Tibial nerve (tissue), 4 donors: ENCODE measurements around the gene TAGLN2. TPM values are rescaled to one million over a fixed set of nuclear protein-coding genes. Genes with fewer than 3 reads are reported as not detected.

ENCODE experiments used
- DNase-seq, 2 donors: peaks; one replicate each; pipeline ENCODE4 v3.0.0-alpha.2; 2019; ENCODE audit warnings: low spot score in 2 of 2
- H3K27ac ChIP-seq, 4 donors: fragments of 200-600 bp; sonication (generic) in 3 of 4; one replicate each; pipeline ENCODE4 v1.5.1; 2017 to 2019; ENCODE audit warnings: mild to moderate bottlenecking in 1 of 4
- H3K27me3 ChIP-seq, 2 donors: fragments of 200-600 bp; sonication (generic) in 1 of 2; one replicate each; pipeline versions ENCODE4 v1.5.1 to v1.6.0; 2017 to 2019
- H3K36me3 ChIP-seq, 3 donors: fragments of 200-600 bp; sonication (generic); one replicate each; pipeline ENCODE4 v1.5.1; 2018 to 2019
- H3K4me1 ChIP-seq, 4 donors: fragments of 200-600 bp; sonication (generic) in 3 of 4; one replicate each; pipeline ENCODE4 v1.5.1; 2017 to 2019
- H3K4me3 ChIP-seq, 4 donors: fragments of 200-600 bp; sonication (generic) in 3 of 4; one replicate each; pipeline ENCODE4 v1.5.1; 2017 to 2019; ENCODE audit warnings: mild to moderate bottlenecking in 1 of 4, moderate library complexity in 1 of 4
- H3K9me3 ChIP-seq, 4 donors: fragments of 200-600 bp; sonication (generic) in 3 of 4; one replicate each; pipeline ENCODE4 v1.5.1; 2017 to 2019
- EP300 ChIP-seq, 2 donors: sonication (generic); formaldehyde crosslinking; IDR thresholded peaks; one replicate each; pipeline ENCODE4 v1.6.1; 2017; ENCODE audit warnings: antibody characterized with exemption in 2 of 2, mild to moderate bottlenecking in 1 of 2
- POLR2A ChIP-seq, 2 donors: fragments of 450-650 bp; IDR thresholded peaks; one replicate each; pipeline ENCODE4 v1.6.1; 2017; ENCODE audit warnings: antibody characterized with exemption in 2 of 2, mild to moderate bottlenecking in 2 of 2, moderate library complexity in 2 of 2
- WGBS, 2 donors: methylation state at CpG; one replicate each; pipeline ENCODE4 v1.1.5; 2018; 5-methylcytosine and 5-hydroxymethylcytosine counted together
- total RNA-seq, 4 donors: library from RNA; depleted of rRNA; stranded (reverse); fragments of >200 nt; gene quantifications; one replicate each; pipeline ENCODE4 v1.1.0, GENCODE V29; 2016
- TF ChIP-seq, protein P1 (sequence below), 5 experiments: fragments of 200-600 bp in 3 of 5; fragments of 450-650 bp in 2 of 5; sonication (generic) in 3 of 5; IDR thresholded peaks; one replicate each; pipeline ENCODE4 v1.5.1; 2016 to 2019; ENCODE audit warnings: antibody characterized with exemption in 5 of 5, mild to moderate bottlenecking in 3 of 5, moderate library complexity in 2 of 5

TAGLN2 gene
- total RNA-seq, 4 donors from 2014 or later = 149 to 205 (median 168) TPM

DNA sequence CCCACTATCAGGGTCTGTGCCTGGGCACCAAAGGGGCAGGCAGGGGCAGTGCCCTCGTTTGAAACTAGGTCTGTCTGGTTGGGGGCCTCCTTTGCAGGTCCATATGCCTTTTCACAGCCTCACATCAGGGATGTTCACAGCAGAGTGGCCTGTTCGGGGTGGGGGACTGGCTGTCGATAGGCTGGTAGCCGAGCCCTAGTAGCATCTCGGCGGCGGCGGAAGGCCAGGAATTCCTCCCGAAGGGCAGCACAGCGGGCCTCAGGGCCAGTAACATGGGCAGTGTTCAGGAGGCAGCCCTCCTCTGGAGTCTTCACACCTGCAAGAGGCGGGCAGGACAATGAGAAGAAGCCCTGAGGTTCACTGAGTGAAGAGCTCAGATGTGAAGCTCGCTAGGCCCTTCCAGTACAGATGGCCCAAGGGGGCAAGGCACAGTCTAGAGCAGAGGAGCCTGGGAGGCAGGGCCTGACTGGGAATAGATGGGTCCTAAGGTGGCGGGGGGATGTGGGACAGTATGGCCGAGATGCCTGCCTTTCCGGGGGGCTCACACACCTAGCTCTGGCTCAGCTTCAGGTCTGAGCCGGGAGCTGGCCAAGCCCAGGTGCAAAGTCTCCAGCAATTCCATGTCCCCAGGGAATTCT lies 2.0 kb upstream of the TAGLN2 start:
- no peaks in the 10 kb centered on the region for H3K9me3 ChIP-seq
- TF ChIP-seq, protein P1, sequence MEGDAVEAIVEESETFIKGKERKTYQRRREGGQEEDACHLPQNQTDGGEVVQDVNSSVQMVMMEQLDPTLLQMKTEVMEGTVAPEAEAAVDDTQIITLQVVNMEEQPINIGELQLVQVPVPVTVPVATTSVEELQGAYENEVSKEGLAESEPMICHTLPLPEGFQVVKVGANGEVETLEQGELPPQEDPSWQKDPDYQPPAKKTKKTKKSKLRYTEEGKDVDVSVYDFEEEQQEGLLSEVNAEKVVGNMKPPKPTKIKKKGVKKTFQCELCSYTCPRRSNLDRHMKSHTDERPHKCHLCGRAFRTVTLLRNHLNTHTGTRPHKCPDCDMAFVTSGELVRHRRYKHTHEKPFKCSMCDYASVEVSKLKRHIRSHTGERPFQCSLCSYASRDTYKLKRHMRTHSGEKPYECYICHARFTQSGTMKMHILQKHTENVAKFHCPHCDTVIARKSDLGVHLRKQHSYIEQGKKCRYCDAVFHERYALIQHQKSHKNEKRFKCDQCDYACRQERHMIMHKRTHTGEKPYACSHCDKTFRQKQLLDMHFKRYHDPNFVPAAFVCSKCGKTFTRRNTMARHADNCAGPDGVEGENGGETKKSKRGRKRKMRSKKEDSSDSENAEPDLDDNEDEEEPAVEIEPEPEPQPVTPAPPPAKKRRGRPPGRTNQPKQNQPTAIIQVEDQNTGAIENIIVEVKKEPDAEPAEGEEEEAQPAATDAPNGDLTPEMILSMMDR (IDR thresholded peaks at IDR 0.05) = no peak
- no peak for TF ChIP-seq EP300 (IDR thresholded peaks at IDR 0.05)
- TF ChIP-seq POLR2A (IDR thresholded peaks at IDR 0.05) = no peak
- H3K27me3 ChIP-seq = no peaks in the 10 kb centered on the region
- 86 to 89% methylated on average over 14 to 16 of the region's 16 CpGs for WGBS, 2 donors
- H3K36me3 ChIP-seq = no peaks in the 10 kb centered on the region
- no peak overlapping the region for H3K4me3 ChIP-seq
- no peak for DNase-seq
- no peak overlapping the region for H3K27ac ChIP-seq
- peaks cover 0 to 26% (median 21%) of the 10 kb centered on the region in 4 donors for H3K4me1 ChIP-seq

DNA sequence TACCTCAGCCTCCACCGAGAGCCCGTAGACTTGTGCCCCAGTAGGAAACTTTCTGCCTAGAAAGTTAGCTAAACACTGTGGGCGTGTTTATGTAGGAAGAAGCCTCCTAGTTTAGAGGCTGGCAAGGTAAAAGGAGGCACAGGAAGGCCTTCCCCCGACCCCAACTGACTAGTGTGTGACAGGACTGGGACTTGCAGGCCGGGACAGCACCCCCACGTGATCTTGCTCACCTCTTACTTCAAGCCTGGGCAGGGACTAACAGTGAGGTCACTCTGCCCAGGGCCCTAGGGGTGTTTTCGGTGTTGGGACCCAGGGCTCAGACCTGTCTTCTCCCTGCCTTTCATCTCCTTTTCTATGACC lies 392 bp upstream of the TAGLN2 start:
- Histone ChIP-seq H3K4me3 (peak overlapping the region; percentile 73 to 99 (median 84)), H3K9me3 (no peaks in the 10 kb centered on the region), H3K27me3 (no peaks in the 10 kb centered on the region), H3K36me3 (peaks cover 0 to 2% (median 0%) of the 10 kb centered on the region in 3 donors), H3K4me1 (peaks cover 0 to 37% (median 31%) of the 10 kb centered on the region in 4 donors), H3K27ac (peak overlapping the region; percentile 86 to 98 (median 97))
- no peak for DNase-seq
- no peak for TF ChIP-seq EP300 (IDR thresholded peaks at IDR 0.05)
- no peak for TF ChIP-seq POLR2A (IDR thresholded peaks at IDR 0.05)
- TF ChIP-seq, protein P1 (IDR thresholded peaks at IDR 0.05) = no peak
- 6% methylated on average over 7 of the region's 7 CpGs for WGBS, 2 donors

DNA sequence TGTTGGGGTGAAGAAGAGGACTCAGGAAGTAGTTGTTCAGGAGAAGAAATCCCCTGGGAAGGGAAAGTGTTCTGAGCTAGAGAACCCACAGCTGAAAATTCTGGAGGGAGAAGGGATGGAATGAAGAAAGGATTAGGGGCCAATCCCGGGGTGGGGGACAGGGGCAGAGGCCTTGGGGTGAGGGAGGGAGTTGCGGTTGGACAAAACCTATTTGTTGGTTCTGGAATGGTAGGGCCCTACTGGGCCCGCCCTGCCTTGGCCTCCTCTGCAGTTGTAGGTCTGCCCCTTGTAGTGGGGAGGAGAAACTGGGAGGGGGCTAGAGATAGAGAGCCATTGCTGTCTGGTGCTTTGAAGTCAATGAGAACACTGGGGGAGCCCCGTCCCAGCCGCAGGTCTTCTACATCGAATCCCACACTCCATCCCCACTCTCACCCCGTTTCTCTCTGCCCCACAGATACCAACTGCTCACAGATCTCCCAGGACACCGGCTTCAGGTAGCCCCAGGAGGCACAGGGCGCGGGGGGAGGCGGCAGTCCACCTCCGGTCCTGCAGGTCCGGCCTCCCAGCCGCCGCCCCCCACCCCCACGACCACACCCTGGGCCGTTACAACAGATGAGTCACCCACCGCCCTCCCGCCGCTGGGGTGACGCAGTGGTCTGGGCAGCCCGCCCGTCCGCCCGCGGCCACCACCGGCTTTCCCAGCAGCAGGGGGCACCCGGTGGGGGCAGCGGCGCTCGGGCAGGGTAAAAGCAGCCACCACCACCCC lies 1.1 kb downstream of the TAGLN2 start:
- H3K27me3 ChIP-seq = no peaks in the 10 kb centered on the region
- H3K9me3 ChIP-seq = no peaks in the 10 kb centered on the region
- peaks cover 0 to 43% (median 31%) of the 10 kb centered on the region in 4 donors for H3K4me1 ChIP-seq
- peak; percentile 85 to 86 for DNase-seq
- H3K36me3 ChIP-seq = peaks cover 0 to 17% (median 9%) of the 10 kb centered on the region in 3 donors
- 0 to 1% methylated on average over 14 to 31 of the region's 31 CpGs for whole genome bisulfite sequencing, 2 donors
- TF ChIP-seq POLR2A (IDR thresholded peaks at IDR 0.05) = peak; percentile 36 to 79
- TF ChIP-seq EP300 (IDR thresholded peaks at IDR 0.05) = peak; percentile 26 to 87
- TF ChIP-seq, protein P1 (IDR thresholded peaks at IDR 0.05) = peak in 2 of 5 experiments; percentile 4 to 30
- H3K4me3 ChIP-seq = peak overlapping the region; percentile 73 to 99 (median 84)
- peak overlapping the region; percentile 86 to 98 (median 97) for H3K27ac ChIP-seq

DNA sequence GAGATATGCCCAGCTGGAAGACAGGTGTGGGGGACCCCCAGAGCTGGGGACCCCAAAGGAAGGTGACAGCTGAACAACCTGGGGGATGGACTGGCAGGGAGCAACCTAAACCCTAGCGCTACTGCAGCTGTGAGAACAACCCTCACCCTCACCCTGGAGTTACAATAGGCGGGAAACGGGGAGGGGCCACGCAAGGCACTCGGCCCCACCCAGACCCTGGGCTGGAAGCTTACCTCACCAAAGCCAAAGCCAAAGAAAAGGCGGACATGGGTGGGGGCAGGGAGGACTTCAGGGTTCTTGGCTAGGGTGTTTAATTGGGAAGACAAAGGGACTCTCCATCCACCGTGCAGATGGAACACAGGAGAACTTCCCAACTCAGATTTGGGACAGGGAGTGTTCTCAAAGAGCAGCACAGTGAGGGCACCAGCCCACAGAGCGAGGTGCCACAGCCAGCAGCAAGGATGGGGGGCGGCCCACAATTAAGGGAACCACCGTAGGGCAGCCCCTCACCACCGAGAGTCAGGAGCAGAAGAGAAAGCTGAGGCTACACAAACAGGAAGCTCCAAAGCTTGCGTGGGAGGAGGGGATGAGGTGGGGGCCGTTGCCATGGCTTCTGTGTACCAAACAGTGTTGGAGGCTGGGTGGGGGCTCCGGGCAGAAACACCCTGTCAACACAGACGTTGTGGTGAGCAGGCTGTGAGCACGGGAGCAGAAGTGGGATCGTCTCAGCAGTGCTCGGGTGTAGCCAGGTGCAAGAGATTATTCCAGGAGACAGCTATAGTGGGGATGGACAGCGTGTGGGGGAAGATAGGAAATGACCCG lies 1.9 kb downstream of the TAGLN2 start:
- Histone ChIP-seq H3K36me3 (peaks cover 0 to 25% (median 17%) of the 10 kb centered on the region in 3 donors), H3K27ac (peak overlapping the region; percentile 86 to 98 (median 97)), H3K4me1 (peaks cover 0 to 45% (median 31%) of the 10 kb centered on the region in 4 donors), H3K9me3 (no peaks in the 10 kb centered on the region), H3K4me3 (peak overlapping the region; percentile 73 to 99 (median 84)), H3K27me3 (no peaks in the 10 kb centered on the region)
- peak; percentile 75 to 78 for DNase-seq
- TF ChIP-seq EP300 (IDR thresholded peaks at IDR 0.05) (peak in 1 of 2 donors; percentile 80), POLR2A (IDR thresholded peaks at IDR 0.05) (peak; percentile 2 to 57)
- TF ChIP-seq, protein P1 (IDR thresholded peaks at IDR 0.05) = no peak
- WGBS, 2 donors = 7 to 8% methylated on average over 20 of the region's 20 CpGs
